HFFc6 (cell line): ENCODE measurements around the gene IL17RE. TPM values are rescaled to one million over a fixed set of nuclear protein-coding genes. Genes with fewer than 3 reads are reported as not detected.
"Not testable (repeated sequence)": the region's sequence is repeated elsewhere in the genome, so short reads cannot be mapped to it uniquely, and the experiment has no call there.

ENCODE experiments used
- DNase-seq: peaks from one replicate; pipeline ENCODE4 v3.0.0-alpha.2; 2018
- H3K27ac Mint-ChIP-seq: 2 replicates; pipeline ENCODE4 v1.8.0; 2020; ENCODE audit warnings: mild to moderate bottlenecking, mixed read lengths
- H3K27me3 Mint-ChIP-seq: 2 replicates; pipeline ENCODE4 v1.8.0; 2021; ENCODE audit warnings: mild to moderate bottlenecking, moderate library complexity, mixed read lengths; ENCODE audit not compliant: insufficient read depth
- H3K36me3 Mint-ChIP-seq: 2 replicates; pipeline ENCODE4 v1.8.0; 2021; ENCODE audit warnings: low read depth, mixed read lengths
- H3K4me1 Mint-ChIP-seq: 2 replicates; pipeline ENCODE4 v1.8.0; 2020; ENCODE audit warnings: low read depth, mixed read lengths
- H3K4me3 Mint-ChIP-seq: 2 replicates; pipeline ENCODE4 v1.8.0; 2020; ENCODE audit warnings: mild to moderate bottlenecking, moderate library complexity, mixed read lengths
- H3K9me3 Mint-ChIP-seq: 2 replicates; pipeline ENCODE4 v1.8.0; 2020; ENCODE audit warnings: mild to moderate bottlenecking, mixed read lengths
- CTCF ChIP-seq: fragments of 200-600 bp; sonication (generic); IDR thresholded peaks from 2 replicates; pipeline ENCODE4 v1.5.0; 2021; ENCODE audit warnings: antibody characterized with exemption, mild to moderate bottlenecking
- total RNA-seq, 6 experiments: library from RNA; stranded (reverse); fragmentation: NEBNext Ultra II Directional; extraction: Animal tissue kit (Norgen Biotek cat#: 25700); gene quantifications; 2 replicates in 1 of 6; 3 replicates in 5 of 6; pipeline ENCODE4 v1.2.3, GENCODE V29; 2021

The IL17RE gene
- total RNA-seq, 6 experiments from 2014 or later = 0.51 to 0.80 (median 0.65) TPM

- no peak for TF ChIP-seq CTCF
- peak overlapping the region; percentile 48 for H3K27ac Mint-ChIP-seq
- H3K9me3 Mint-ChIP-seq = peaks cover 9% of the 10 kb centered on the region
- H3K4me1 Mint-ChIP-seq = peaks cover 64% of the 10 kb centered on the region
- H3K4me3 Mint-ChIP-seq = no peak overlapping the region
- DNase-seq = no peak
- H3K36me3 Mint-ChIP-seq = peaks cover 31% of the 10 kb centered on the region
- no peaks in the 10 kb centered on the region; the same call in 1 of the 2 replicates for H3K27me3 Mint-ChIP-seq
Observed at GRCh38 chr3:9897408-9898372, 5.0 kb upstream of the IL17RE start.

- H3K4me1 Mint-ChIP-seq = peaks cover 64% of the 10 kb centered on the region
Observed at GRCh38 chr3:9898467-9899241, 4.0 kb upstream of the IL17RE start.

GRCh38 chr3:9899289-9899791 lies 3.3 kb upstream of the IL17RE start:
- H3K36me3 Mint-ChIP-seq = peaks cover 14% of the 10 kb centered on the region
- peaks cover 62% of the 10 kb centered on the region for H3K4me1 Mint-ChIP-seq
- peaks cover 9% of the 10 kb centered on the region for H3K9me3 Mint-ChIP-seq
- no peak overlapping the region for H3K27ac Mint-ChIP-seq
- no peak for DNase-seq
- no peak for TF ChIP-seq CTCF
- no peaks in the 10 kb centered on the region; the same call in 1 of the 2 replicates for H3K27me3 Mint-ChIP-seq
- no peak overlapping the region for H3K4me3 Mint-ChIP-seq

More at GRCh38 chr3:9898467-9899241, 4.0 kb upstream of the IL17RE start:
- peak overlapping the region; percentile 48 for H3K27ac Mint-ChIP-seq
- no peak for TF ChIP-seq CTCF
- no peak overlapping the region for H3K4me3 Mint-ChIP-seq
- no peak for DNase-seq
- H3K9me3 Mint-ChIP-seq = peaks cover 9% of the 10 kb centered on the region
- no peaks in the 10 kb centered on the region; the same call in 1 of the 2 replicates for H3K27me3 Mint-ChIP-seq
- H3K36me3 Mint-ChIP-seq = peaks cover 21% of the 10 kb centered on the region

- H3K9me3 Mint-ChIP-seq, H3K27ac Mint-ChIP-seq, H3K4me3 Mint-ChIP-seq, DNase-seq, H3K36me3 Mint-ChIP-seq, H3K27me3 Mint-ChIP-seq: not testable (repeated sequence)
- H3K4me1 Mint-ChIP-seq = peaks cover 53% of the 10 kb centered on the region
Observed at GRCh38 chr3:9900965-9901415, 1.7 kb upstream of the IL17RE start.

- H3K27ac Mint-ChIP-seq = no peak overlapping the region; the same call in 1 of the 2 replicates
- no peak overlapping the region for H3K4me3 Mint-ChIP-seq
- DNase-seq = no peak
- peaks cover 48% of the 10 kb centered on the region for H3K4me1 Mint-ChIP-seq
- H3K36me3 Mint-ChIP-seq = no peaks in the 10 kb centered on the region
- TF ChIP-seq CTCF = no peak
- H3K27me3 Mint-ChIP-seq = no peaks in the 10 kb centered on the region; the same call in 1 of the 2 replicates
- no peaks in the 10 kb centered on the region for H3K9me3 Mint-ChIP-seq
Observed at GRCh38 chr3:9901967-9902366, 681 bp upstream of the IL17RE start.
